Measurements from ENCODE around the gene TEFM. TPM values are rescaled to one million over a fixed set of nuclear protein-coding genes. Genes with fewer than 3 reads are reported as not detected.
A peak's percentile ranks its signal among the peaks of the same experiment; 100 is the strongest.

TEFM gene, protein sequence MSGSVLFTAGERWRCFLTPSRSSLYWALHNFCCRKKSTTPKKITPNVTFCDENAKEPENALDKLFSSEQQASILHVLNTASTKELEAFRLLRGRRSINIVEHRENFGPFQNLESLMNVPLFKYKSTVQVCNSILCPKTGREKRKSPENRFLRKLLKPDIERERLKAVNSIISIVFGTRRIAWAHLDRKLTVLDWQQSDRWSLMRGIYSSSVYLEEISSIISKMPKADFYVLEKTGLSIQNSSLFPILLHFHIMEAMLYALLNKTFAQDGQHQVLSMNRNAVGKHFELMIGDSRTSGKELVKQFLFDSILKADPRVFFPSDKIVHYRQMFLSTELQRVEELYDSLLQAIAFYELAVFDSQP
- 10 to 100 TPM in 1 of 4 donors, 1 to 10 TPM in 3; 4.7 to 11.0 (median 6.3) TPM for total RNA-seq

- no peak for TF ChIP-seq POLR2A (IDR thresholded peaks at IDR 0.05)
- TF ChIP-seq POLR2AphosphoS5 (IDR thresholded peaks at IDR 0.05), result peak in 2 of 3 donors; percentile 52 to 91
- peak within 1 kb of the TSS; percentile 91 for H3K27ac ChIP-seq
- H3K9me3 ChIP-seq, result no peaks in the 10 kb centered on the region
- DNase-seq (ENCODE audit: low spot score in 2 of 2), result peak; percentile 92 to 95
- peak within 1 kb of the TSS; percentile 88 for H3K4me3 ChIP-seq
- peaks cover 12% of the 10 kb centered on the region for H3K36me3 ChIP-seq
- peaks cover 20% of the 10 kb centered on the region for H3K4me1 ChIP-seq
- H3K27me3 ChIP-seq, result no peaks in the 10 kb centered on the region
- under 1% methylated on average over 43 of the region's 47 CpGs for WGBS
These were observed at the start of gene TEFM for GRCh38 chr17:30906101-30906911. Gene TEFM (minus strand): TSS chr17:30906238. CDS start chr17:30906198, 40 bp downstream.

GRCh38 chr17:30954046-30954830, 48.2 kb upstream of the TEFM start:
- Histone ChIP-seq H3K4me3 (peak overlapping the region; percentile 10), H3K27ac (peak overlapping the region; percentile 59), H3K4me1 (no peaks in the 10 kb centered on the region), H3K9me3 (no peaks in the 10 kb centered on the region), H3K36me3 (no peaks in the 10 kb centered on the region), H3K27me3 (no peaks in the 10 kb centered on the region)
- DNase-seq (ENCODE audit: low spot score in 2 of 2), result no peak
- 83% methylated on average over 6 of the region's 6 CpGs for WGBS
- TF ChIP-seq CTCF (IDR thresholded peaks at IDR 0.05), result no peak
- TF ChIP-seq EP300 (IDR thresholded peaks at IDR 0.05), result no peak
- no peak for TF ChIP-seq POLR2AphosphoS5 (IDR thresholded peaks at IDR 0.05)
- no peak for TF ChIP-seq POLR2A (IDR thresholded peaks at IDR 0.05)

DNA sequence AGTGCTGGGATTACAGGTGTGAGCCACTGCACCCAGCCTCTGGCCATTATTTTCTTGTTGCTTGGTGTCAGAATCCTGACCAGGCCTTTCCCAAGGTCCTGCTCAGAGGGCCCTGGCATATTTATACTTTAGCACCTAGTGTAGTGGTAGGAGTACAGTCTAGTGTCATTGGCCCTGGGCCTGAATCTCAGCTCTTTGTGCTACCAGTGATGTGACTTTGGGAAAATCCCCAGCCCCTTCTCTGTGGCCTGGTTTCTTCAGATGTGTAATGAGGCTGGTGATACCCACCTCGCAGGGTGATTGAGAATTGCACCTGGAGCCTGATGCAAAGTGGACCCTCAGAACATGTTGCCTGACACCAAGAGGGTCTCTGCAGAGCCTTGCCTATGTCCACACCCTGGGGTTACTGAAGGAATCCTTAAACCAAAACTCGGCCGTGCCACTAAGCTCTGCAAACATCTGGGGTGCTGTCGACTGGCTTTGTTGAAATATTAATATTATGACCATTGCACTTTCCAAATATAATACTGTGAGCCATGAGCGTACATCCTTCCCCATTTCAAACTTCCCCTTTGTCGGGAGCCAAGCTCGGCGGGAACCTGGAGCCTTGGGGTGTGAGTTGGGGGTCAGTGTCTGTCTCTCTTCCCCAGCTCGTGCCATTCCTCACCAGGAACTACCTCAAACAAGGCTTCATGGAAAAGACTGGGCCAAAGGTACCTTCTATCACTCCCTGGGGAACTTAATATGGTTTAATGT, 46.8 kb upstream of the TEFM start:
- DNase-seq (ENCODE audit: low spot score in 2 of 2), result no peak
- H3K9me3 ChIP-seq, result no peaks in the 10 kb centered on the region
- no peaks in the 10 kb centered on the region for H3K27me3 ChIP-seq
- TF ChIP-seq POLR2AphosphoS5 (IDR thresholded peaks at IDR 0.05), result no peak
- no peak for TF ChIP-seq CTCF (IDR thresholded peaks at IDR 0.05)
- TF ChIP-seq POLR2A (IDR thresholded peaks at IDR 0.05), result no peak
- no peak for TF ChIP-seq EP300 (IDR thresholded peaks at IDR 0.05)
- WGBS, result 91% methylated on average over 9 of the region's 9 CpGs
- no peaks in the 10 kb centered on the region for H3K4me1 ChIP-seq
- H3K36me3 ChIP-seq, result no peaks in the 10 kb centered on the region
- peak overlapping the region; percentile 24 for H3K27ac ChIP-seq
- H3K4me3 ChIP-seq, result no peak overlapping the region

GRCh38 chr17:30950669-30951399, 44.8 kb upstream of the TEFM start:
- Histone ChIP-seq H3K4me1 (no peaks in the 10 kb centered on the region), H3K4me3 (no peak overlapping the region), H3K27me3 (no peaks in the 10 kb centered on the region), H3K27ac (no peak overlapping the region), H3K9me3 (no peaks in the 10 kb centered on the region), H3K36me3 (no peaks in the 10 kb centered on the region)
- TF ChIP-seq CTCF (IDR thresholded peaks at IDR 0.05) (no peak), EP300 (IDR thresholded peaks at IDR 0.05) (no peak), POLR2AphosphoS5 (IDR thresholded peaks at IDR 0.05) (no peak), POLR2A (IDR thresholded peaks at IDR 0.05) (no peak)
- DNase-seq (ENCODE audit: low spot score in 2 of 2), result no peak
- WGBS, result 68% methylated on average over 9 of the region's 9 CpGs
